Measurements from ENCODE around the gene CDK13.

CDK13 gene

DNA sequence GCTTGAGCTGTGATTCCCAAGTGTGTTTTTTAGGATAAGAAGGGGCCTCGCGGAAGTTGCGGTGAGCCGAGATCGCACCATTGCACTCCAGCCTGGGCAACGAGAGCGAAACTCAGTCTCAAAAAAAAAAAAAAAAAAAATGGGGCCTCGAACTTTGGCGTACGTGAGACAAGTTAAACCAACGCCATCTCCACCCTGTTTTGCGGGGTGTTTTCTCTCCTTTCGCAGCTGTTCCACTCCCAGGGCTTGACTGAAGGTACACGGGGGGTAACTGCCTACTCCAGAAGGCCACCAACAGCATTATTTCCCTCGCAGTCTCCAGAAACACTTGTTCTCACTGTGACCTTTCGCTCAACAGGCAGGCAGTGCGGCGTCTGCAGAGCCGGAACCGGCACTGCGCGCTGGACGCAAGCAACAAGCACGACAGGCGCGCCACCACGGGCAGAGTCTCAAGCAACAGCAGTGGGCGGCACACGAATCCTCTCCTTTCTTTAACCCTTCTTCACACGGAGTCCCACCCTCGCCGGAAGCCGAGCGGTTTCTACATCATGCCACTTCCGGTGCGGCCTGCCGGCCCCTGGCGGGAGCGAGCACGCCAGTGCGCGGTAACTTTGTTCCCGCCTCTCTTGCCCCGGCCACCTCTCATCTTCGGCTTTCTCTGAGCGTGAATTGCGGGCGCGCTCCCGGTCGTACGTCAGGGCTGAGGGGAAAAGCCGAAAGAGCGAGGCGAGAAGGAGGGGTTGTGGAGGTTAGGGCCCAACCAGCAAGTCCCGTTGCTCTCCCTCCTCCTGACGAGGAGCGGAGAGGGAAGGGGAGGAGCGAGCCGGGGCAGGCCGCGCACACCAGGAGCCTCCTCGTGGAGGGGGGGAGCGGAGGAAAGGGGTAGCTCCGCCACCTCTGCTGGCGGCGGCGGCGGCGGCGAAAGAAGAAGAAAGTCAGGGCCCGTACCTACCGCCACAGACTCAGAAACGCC is 814 bp upstream of the CDK13 start:
- TF ChIP-seq, protein P1, sequence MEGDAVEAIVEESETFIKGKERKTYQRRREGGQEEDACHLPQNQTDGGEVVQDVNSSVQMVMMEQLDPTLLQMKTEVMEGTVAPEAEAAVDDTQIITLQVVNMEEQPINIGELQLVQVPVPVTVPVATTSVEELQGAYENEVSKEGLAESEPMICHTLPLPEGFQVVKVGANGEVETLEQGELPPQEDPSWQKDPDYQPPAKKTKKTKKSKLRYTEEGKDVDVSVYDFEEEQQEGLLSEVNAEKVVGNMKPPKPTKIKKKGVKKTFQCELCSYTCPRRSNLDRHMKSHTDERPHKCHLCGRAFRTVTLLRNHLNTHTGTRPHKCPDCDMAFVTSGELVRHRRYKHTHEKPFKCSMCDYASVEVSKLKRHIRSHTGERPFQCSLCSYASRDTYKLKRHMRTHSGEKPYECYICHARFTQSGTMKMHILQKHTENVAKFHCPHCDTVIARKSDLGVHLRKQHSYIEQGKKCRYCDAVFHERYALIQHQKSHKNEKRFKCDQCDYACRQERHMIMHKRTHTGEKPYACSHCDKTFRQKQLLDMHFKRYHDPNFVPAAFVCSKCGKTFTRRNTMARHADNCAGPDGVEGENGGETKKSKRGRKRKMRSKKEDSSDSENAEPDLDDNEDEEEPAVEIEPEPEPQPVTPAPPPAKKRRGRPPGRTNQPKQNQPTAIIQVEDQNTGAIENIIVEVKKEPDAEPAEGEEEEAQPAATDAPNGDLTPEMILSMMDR (conservative IDR thresholded peaks at IDR 0.05; ENCODE audit: low read depth, low read length) = no peak
- peak overlapping the region; percentile 90 for H3K4me3 ChIP-seq (ENCODE audit: low read length)
- peak; percentile 99 for DNase-seq (ENCODE audit: low read depth)

DNA sequence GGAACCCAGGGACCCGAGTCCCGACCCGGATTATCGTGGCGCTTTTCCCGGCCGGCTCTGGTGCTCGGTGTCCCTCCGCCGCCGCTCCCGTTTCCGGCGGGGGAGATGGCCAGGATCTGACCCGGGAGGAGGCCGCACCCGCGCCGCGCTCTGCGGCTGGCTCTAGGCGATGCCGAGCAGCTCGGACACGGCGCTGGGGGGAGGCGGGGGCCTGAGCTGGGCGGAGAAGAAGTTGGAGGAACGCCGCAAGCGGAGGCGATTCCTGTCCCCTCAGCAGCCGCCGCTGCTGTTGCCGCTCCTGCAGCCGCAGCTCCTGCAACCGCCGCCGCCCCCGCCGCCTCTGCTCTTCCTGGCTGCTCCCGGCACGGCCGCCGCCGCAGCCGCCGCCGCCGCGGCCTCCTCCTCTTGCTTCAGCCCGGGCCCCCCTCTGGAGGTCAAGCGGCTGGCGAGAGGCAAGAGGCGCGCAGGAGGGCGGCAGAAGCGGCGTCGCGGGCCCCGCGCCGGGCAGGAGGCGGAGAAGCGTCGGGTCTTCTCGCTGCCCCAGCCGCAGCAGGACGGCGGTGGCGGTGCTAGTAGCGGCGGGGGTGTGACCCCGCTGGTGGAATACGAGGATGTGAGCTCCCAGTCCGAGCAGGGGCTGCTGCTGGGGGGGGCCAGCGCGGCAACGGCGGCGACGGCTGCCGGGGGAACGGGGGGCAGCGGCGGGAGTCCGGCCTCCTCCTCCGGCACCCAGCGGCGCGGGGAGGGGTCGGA is 593 bp downstream of the CDK13 start:
- TF ChIP-seq, protein P1 (conservative IDR thresholded peaks at IDR 0.05; ENCODE audit: low read depth, low read length) = no peak
- no peak for DNase-seq (ENCODE audit: low read depth)
- peak overlapping the region; percentile 90 for H3K4me3 ChIP-seq (ENCODE audit: low read length)

DNA sequence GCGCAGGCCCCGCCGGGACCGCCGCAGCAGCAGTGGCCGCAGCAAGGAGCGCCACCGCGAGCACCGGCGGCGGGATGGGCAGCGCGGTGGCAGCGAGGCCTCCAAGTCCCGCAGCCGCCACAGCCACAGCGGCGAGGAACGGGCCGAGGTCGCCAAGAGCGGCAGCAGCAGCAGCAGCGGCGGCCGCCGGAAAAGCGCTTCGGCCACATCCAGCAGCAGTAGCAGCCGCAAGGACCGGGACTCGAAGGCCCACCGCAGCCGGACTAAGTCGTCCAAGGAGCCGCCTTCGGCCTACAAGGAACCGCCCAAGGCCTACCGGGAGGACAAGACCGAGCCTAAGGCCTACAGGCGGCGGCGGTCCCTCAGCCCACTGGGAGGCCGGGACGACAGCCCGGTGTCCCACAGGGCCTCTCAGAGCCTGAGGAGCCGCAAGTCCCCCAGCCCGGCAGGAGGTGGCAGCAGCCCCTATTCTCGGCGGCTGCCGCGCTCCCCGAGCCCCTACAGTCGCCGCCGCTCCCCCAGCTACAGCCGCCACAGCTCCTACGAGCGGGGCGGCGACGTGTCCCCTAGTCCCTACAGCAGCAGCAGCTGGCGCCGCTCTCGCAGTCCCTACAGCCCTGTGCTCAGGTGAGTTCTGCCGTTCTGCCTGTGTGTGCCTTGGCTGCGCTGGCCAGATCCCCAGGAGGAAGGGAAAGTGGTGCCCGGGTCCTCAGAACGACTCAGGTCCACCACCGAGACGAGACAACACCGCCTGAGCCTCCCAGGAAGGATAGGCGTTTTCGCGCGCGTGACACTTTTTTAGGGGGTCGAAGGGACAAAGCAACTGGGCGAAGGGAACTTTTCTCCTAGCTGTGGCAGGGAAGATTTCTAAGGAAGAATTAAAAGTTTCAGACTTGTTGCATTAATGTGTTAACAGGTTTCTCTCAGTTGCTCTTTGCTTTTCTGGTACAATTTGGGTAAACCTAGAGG is 1.5 kb downstream of the CDK13 start:
- no peak for DNase-seq (ENCODE audit: low read depth)
- H3K4me3 ChIP-seq (ENCODE audit: low read length) = peak overlapping the region; percentile 90
- TF ChIP-seq, protein P1 (conservative IDR thresholded peaks at IDR 0.05; ENCODE audit: low read depth, low read length) = peak; percentile 42

DNA sequence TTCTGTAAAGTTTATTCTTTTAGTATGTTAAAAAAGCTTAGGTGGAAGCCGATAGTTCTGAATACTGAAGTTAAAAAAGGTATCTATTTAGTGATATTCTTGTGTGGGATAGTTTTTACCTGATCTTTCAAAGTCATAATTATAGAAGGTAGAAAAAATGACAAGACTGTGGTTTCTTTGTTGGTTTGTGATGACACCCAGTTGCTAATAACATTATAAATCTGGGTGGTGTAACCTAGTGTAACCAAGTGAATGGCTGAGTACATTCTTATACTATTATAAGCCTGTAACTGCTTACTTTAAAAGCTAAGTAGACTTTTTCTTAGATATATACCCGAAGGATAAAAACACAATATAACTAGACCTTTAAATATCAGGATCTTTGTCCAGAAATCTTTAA is 2.3 kb downstream of the CDK13 start:
- DNase-seq (ENCODE audit: low read depth) = no peak
- peak overlapping the region; percentile 90 for H3K4me3 ChIP-seq (ENCODE audit: low read length)
- TF ChIP-seq, protein P1 (conservative IDR thresholded peaks at IDR 0.05; ENCODE audit: low read depth, low read length) = no peak

DNA sequence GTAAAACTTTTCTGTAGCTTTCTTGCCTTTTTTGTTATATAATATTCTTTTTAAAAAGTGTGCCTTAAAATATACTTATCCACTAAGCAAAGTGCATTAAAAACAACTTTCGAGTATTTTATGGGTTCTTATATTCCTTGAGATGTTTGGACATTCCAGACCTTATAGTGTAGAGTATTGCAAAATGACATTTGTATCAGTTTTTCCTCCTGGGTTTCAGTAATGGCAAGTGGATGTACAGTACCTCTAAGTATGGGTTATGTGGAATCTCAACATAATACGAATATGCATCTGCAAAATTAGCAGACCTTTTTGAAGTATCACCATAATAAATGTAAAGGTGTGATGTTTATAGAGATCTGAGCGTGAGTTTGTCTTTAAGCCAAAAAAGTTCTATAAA is 2.7 kb downstream of the CDK13 start:
- no peak for DNase-seq (ENCODE audit: low read depth)
- TF ChIP-seq, protein P1 (conservative IDR thresholded peaks at IDR 0.05; ENCODE audit: low read depth, low read length) = no peak

DNA sequence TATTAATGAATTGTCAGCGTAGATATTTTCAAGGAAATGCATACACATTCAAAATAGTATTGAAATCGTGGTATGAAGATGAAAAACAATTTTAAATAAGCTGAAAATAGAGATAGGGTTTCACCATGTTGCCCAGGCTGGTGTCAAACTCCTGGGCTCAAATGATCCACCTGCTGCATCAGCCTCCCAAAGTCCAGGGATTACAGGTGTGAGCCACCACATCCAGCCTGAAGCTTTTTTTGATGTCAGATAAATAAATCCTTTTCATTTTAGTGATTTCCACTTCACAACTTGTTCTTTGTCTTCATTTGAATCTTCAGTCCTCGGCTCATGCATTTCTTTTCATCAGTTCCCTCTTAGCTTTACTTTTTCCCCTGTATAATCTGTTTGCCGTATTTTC is 4.6 kb downstream of the CDK13 start:
- TF ChIP-seq, protein P1 (conservative IDR thresholded peaks at IDR 0.05; ENCODE audit: low read depth, low read length) = no peak
- no peak overlapping the region for H3K4me3 ChIP-seq (ENCODE audit: low read length)
- no peak for DNase-seq (ENCODE audit: low read depth)

More for the DNA sequence above, 2.7 kb downstream of the CDK13 start:
- H3K4me3 ChIP-seq (ENCODE audit: low read length) = peak overlapping the region; percentile 90

Measured in retinal pigment epithelial cell (primary cell).